Measurements from ENCODE around the gene ANAPC16.
"Not testable (repeated sequence)": the region's sequence is repeated elsewhere in the genome, so short reads cannot be mapped to it uniquely, and the experiment has no call there.

The ANAPC16 gene

GRCh38 chr10:72215611-72216549 lies at the start of gene ANAPC16, which contains the start of gene ASCC1:
Gene ANAPC16 (plus strand): TSS chr10:72216012. CDS start chr10:72223915, 7,903 bp downstream.
Gene ASCC1 (minus strand): TSS chr10:72216276. CDS start chr10:72213298, 2,978 bp downstream.
- peak; percentile 91 for DNase-seq

- DNase-seq: no peak
Observed at GRCh38 chr10:72167118-72167517, 48.7 kb upstream of the ANAPC16 start.

GRCh38 chr10:72170263-72170662 lies 45.5 kb upstream of the ANAPC16 start:
- no peak for DNase-seq

- no peak for DNase-seq
Observed at GRCh38 chr10:72170733-72171132, 45.1 kb upstream of the ANAPC16 start.

- DNase-seq: no peak
Observed at GRCh38 chr10:72171175-72171630, 44.6 kb upstream of the ANAPC16 start.

GRCh38 chr10:72173262-72173618 lies 42.6 kb upstream of the ANAPC16 start:
- no peak for DNase-seq

- DNase-seq: no peak
Observed at GRCh38 chr10:72173619-72174296, 42.1 kb upstream of the ANAPC16 start.

GRCh38 chr10:72174297-72174662 lies 41.5 kb upstream of the ANAPC16 start:
- DNase-seq: no peak

- no peak for DNase-seq
Observed at GRCh38 chr10:72175149-72175548, 40.7 kb upstream of the ANAPC16 start.

GRCh38 chr10:72176701-72177100 lies 39.1 kb upstream of the ANAPC16 start:
- no peak for DNase-seq

GRCh38 chr10:72177454-72177853 lies 38.4 kb upstream of the ANAPC16 start:
- DNase-seq: no peak

GRCh38 chr10:72184156-72184555 lies 31.7 kb upstream of the ANAPC16 start:
- no peak for DNase-seq

- DNase-seq: no peak
Observed at GRCh38 chr10:72186258-72186981, 29.4 kb upstream of the ANAPC16 start.

- no peak for DNase-seq
Observed at GRCh38 chr10:72186982-72187330, 28.9 kb upstream of the ANAPC16 start.

GRCh38 chr10:72194949-72195348 lies 20.9 kb upstream of the ANAPC16 start:
- no peak for DNase-seq

- DNase-seq: no peak
Observed at GRCh38 chr10:72200883-72201282, 14.9 kb upstream of the ANAPC16 start.

- no peak for DNase-seq
Observed at GRCh38 chr10:72201293-72201692, 14.5 kb upstream of the ANAPC16 start.

- no peak for DNase-seq
Observed at GRCh38 chr10:72204296-72204695, 11.5 kb upstream of the ANAPC16 start.

GRCh38 chr10:72204724-72205123 lies 11.1 kb upstream of the ANAPC16 start:
- DNase-seq: no peak

- no peak for DNase-seq
Observed at GRCh38 chr10:72206511-72207229, 9.1 kb upstream of the ANAPC16 start.

- DNase-seq: not testable (repeated sequence)
Observed at GRCh38 chr10:72208526-72208925, 7.3 kb upstream of the ANAPC16 start.

GRCh38 chr10:72211381-72211780 lies 4.4 kb upstream of the ANAPC16 start:
- DNase-seq: not testable (repeated sequence)

GRCh38 chr10:72211832-72212231 lies 4.0 kb upstream of the ANAPC16 start:
- not testable (repeated sequence) for DNase-seq

Data from activated CD4-positive, alpha-beta T cell treated with anti-CD3 and anti-CD28 coated beads for 1 hour (primary cell).